Measurements from ENCODE around the gene AFF1. TPM values are rescaled to one million over a fixed set of nuclear protein-coding genes. Genes with fewer than 3 reads are reported as not detected.

The AFF1 gene, protein sequence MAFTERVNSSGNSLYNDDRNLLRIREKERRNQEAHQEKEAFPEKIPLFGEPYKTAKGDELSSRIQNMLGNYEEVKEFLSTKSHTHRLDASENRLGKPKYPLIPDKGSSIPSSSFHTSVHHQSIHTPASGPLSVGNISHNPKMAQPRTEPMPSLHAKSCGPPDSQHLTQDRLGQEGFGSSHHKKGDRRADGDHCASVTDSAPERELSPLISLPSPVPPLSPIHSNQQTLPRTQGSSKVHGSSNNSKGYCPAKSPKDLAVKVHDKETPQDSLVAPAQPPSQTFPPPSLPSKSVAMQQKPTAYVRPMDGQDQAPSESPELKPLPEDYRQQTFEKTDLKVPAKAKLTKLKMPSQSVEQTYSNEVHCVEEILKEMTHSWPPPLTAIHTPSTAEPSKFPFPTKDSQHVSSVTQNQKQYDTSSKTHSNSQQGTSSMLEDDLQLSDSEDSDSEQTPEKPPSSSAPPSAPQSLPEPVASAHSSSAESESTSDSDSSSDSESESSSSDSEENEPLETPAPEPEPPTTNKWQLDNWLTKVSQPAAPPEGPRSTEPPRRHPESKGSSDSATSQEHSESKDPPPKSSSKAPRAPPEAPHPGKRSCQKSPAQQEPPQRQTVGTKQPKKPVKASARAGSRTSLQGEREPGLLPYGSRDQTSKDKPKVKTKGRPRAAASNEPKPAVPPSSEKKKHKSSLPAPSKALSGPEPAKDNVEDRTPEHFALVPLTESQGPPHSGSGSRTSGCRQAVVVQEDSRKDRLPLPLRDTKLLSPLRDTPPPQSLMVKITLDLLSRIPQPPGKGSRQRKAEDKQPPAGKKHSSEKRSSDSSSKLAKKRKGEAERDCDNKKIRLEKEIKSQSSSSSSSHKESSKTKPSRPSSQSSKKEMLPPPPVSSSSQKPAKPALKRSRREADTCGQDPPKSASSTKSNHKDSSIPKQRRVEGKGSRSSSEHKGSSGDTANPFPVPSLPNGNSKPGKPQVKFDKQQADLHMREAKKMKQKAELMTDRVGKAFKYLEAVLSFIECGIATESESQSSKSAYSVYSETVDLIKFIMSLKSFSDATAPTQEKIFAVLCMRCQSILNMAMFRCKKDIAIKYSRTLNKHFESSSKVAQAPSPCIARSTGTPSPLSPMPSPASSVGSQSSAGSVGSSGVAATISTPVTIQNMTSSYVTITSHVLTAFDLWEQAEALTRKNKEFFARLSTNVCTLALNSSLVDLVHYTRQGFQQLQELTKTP
- total RNA-seq = 13.1 and 22.4 TPM in 2 replicates

DNA sequence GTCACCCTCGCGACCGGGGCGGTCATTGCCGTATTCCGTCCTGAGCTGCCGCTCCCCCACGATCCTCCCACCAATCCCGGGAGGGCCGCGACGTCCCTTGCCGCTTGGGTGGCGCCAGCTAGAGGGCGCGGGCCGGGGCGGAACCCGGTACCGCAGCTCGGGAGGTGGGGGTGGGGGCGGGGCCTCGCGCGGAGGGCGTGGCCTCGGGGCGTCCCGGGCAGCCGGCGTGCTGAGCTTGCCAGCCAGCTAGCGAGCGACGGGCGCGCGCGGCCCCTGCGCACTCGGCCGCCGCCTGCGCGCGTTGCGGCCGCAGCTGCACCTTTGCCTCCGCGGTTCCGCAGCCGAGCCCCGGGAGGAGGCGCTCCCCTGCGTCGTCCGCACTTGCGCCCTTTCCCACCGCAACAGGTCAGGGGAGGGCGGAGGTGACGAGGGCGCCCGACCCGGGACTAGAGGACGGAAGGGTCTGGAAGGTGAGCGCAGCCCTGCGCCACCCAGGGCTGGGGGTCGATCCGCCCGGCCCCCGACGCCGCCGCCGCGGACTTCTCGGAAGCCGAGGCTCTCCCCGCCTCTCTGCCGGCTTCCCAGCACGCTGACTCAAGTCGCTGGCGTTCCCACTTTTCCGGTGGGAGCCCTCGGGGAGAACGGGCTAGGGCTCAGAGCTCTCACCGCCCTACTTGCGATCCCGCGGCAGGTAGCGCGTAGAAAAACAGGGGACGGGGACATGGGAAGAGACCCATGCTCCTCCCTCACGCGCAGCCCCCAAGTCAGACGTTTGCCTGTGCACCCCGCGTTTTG is at the start of gene AFF1:
Gene AFF1 (plus strand): TSS at position 241 of the 795 bp plus-strand sequence. CDS start 13,523 bp downstream, outside the sequence.
- peak; percentile 93 to 96 for DNase-seq (ENCODE audit: low read depth in 2 of 2)

DNA sequence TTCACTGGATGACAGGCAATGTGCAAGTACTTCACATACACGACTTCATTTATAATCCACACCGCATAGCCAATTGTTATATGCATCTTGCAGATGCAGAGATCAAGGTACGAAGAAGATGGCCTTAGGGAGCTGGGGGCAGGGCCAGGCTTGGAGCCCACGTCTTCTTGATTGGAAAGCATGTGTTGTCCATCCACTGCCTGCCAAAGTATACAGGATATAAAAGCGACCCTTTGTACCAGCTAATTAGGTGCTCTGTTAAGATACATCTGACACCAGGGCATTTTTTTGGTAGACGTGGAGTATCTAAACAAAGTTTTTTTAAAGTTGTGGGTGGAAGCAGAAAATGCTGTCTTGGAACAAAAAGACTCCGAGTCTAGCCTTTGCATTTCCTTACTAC is 44.0 kb upstream of the AFF1 start:
- no peak for DNase-seq (ENCODE audit: low read depth in 2 of 2)

DNA sequence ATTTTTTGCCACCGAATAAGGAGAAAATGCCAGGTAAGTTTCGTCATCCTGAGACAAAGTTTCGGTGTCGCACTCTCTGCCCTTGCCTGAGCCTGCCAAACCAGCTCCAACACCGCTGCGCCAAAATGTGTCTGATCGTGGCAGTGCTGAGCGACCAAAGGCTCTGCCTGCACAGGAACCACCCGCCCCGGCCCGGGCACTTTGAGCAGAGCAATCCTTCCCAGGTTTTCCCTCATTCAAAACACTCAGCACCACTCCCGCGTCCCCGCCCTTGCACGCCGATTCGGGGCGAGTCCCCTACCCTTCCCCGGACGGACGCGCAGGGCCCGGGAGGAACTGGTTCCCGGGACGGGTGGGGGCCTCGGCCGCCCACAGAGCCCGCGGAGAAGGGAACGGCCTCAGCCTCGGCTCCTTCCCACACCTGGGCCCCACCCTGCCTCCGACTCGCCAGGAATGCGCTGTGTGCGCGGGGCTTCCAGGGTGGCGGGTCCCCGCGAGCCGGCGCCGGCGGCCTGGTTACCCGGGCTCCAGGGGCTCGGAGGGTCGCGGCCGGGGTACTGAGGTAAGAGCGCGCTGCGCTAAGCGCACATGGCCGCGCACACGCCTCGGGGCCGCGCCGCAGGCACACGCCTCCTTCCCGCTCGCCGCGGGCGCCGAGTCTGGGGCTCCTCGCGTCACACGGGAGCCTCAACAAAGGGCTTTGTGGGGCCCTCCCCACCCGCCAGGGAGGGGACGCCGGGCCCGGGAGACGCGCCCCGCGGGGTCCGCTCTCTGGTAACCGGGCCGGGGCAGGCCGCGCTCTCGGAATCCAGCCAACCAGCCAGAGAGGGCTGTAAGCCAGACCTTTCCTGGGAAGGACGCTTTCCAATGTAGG is 42.8 kb upstream of the AFF1 start, which contains the start of gene C4orf36:
Gene C4orf36 (minus strand): TSS at position 661 of the 874 bp plus-strand sequence. CDS start 902 bp downstream, outside the sequence.
- peak; percentile 21 to 51 for DNase-seq (ENCODE audit: low read depth in 2 of 2)

DNA sequence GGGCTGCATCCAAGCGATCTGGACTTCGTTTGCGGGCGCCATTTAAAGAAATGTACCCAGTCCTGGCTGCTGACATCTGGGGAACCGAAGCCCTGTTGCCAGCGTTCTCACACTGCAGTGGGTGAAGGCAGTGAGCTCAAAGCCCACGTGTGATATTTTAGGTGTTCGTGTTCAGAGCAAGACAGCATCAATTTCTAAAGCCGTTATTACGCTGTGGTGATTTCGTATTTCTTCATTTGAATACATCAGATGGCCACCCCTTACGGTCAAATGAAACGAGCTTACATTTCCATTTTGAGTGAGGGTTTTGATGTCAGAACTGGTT is 42.2 kb upstream of the AFF1 start:
- no peak for DNase-seq (ENCODE audit: low read depth in 2 of 2)

DNA sequence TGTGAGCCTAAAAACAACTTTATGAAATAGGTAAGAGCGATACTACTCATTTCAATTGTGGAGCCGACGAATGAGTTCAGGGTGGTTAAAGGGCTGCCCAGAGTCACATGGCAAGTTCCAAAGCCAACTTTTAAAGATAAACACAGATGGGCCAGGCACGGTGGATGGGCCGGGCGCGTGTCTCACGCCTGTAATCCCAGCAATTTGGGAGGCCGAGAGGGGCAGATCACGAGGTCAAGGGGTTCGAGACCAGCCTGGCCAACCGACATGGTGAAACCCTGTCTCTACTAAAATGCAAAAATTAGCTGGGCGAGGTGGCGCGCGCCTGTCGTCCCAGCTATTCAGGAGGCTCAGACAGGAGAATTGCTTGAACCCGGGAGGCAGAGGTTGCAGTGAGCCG is 41.7 kb upstream of the AFF1 start:
- no peak for DNase-seq (ENCODE audit: low read depth in 2 of 2)

DNA sequence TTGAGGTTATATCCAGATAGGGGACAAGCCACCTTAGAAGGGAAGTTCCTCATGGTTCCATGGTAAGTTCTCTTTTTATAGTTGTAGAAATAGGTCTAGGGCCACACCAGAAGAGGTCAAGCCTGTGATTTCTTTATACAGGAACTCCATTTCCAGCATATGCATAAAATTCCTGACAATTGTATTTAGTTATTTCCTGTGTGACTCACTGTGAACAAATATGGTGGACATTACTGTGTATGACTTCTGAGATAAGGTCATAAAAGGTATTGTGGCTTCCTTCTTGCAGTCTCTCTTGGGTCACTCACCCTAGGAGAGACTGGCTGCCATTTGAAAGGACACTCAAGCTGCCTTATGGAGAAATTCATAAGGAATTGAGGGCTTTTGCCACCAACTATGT is 40.4 kb upstream of the AFF1 start:
- DNase-seq (ENCODE audit: low read depth in 2 of 2) = peak; percentile 46 to 65

DNA sequence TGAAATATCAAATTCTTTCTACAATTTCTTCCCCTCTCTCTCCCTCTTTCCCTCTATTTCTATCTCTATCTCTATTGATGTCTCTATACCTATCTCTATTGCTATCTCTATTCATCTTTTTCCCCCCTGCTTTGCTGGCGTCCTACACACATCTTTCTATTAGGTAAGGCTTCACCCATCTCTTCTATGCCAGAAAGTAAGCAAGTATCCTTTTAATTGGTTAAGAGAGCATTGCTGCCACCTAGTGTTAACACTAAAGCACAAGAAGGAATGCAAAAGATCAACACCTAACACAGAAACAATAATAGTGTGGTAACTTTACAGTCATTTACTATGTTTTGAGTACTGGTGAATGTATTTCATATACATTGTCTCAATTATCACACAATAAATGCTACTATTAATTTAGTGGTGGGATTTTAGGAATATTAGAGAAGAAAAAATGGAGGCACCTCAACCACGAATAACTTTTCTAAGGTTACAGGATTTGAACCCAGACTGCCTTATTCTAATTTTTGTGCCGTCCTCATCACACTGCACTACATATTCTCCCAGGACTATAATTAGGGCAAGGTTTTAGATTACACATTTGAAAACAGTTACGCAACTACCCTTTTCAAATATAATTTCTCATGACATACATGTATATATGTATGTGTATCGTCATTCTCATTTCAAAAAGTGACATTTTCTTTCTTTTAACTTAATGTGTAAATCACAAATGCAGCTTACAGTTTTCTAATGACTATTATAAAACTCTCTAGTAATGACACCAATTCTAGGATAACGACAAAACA is 38.9 kb upstream of the AFF1 start:
- peak; percentile 72 to 77 for DNase-seq (ENCODE audit: low read depth in 2 of 2)

DNA sequence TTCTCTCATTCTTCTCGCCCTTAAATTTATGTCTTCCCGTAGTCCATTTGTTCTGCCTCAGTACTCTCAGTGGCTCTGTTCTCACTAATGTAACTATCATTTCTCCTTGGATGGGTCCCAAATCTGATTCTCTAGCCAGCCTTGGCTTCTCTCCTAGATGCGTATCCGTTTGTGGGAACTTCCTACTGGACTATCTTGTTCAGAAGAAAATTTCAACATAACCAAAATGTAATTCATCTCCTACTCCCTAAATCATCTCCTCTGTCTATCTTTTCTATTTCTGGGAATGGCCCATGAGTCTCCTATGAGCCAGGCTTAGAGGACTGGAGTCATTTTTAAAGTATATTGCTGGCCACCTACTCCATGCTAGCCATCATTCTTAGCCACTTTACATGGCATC is 38.2 kb upstream of the AFF1 start:
- DNase-seq (ENCODE audit: low read depth in 2 of 2) = no peak

DNA sequence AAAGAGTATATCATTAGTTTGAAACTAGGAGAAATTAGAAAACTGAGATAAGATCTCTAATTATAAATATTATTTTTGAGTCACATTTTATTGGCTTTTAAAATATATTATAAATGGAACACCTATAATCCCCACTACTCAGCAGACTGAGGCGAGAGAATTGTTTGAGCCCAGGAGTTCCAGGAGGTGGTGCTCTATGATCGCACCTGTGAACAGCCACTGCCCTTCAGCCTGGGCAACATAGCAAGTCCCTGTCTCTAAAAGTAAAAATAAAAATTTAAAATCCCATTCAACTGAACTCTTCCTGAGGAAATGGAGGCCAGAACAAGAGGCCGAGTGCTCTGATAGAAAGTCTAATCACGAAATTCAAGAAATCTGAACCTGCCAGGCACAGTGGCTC is 36.2 kb upstream of the AFF1 start:
- peak; percentile 10 to 50 for DNase-seq (ENCODE audit: low read depth in 2 of 2)

DNA sequence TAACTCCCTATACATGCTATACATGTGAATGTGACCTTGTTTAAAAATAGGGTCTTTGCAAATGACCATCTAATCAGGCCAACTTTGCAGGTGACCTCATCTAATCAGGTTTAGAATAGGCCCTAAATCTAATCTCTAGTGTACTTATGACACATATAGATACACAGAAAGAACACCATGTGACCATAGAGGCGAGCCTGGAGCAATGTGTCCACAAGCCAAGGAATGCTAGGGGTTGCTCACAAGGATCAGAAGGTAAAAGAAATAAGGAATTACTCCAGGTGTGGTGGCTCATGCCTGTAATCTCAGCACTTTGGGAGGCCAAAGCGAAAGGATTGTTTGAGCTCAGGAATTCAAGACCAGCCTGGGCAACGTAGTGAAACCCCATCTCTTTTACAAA is 32.9 kb upstream of the AFF1 start:
- no peak for DNase-seq (ENCODE audit: low read depth in 2 of 2)

DNA sequence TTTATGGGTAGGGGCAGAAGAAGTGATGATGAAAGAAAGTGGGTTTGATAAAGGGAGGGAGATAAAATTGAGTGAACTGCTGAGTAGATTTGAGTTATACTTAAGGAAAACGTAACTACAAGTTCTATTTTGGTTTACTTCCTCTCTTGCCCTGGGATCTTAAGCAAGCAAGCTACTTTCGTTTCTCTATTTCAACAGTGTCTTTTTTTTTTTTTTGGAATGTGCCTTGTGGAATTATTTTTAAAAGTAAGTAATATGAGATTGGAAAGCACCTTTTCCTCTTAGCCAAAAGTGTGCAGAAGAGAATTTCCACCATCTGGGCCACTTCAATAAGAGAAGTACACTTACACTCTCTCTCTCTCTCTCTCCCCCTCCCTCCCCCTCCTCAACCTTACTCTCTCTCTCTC is 26.6 kb upstream of the AFF1 start:
- DNase-seq (ENCODE audit: low read depth in 2 of 2) = peak in 1 of 2 donors; percentile 60

DNA sequence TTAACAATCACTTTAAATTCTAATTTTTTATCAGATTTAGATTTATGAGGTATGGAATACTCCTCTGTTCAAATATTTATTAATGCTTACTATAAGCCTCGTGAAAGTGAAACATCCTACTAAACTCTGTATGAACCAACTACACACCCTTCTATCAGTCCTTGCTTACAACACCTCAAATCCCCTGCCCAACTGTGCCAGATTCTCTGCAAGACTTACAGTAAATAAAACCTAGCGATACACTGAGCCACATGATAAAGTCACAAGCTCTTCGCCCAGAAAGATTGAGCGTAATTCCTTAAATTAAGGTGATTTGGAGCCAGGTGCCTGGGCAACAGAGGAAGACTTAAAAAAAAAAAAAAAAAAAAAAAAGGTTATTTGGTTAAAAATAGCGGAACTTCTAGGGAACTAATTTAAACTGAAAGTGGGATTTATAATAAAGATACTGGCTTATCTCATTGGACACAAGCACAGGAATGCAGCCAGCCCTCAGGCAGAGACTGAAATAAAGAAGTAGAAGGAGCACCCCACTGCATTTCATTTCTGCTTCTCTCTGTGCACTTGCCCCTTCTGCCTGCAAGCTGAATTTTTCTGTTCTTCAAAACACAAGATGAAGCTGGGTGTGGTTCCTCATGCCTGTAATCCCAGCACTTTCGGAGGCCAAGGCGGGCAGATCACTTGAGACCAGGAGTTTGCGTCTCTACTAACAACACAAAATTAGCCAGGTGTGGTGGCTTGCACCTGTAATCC is 25.1 kb upstream of the AFF1 start:
- no peak for DNase-seq (ENCODE audit: low read depth in 2 of 2)

DNA sequence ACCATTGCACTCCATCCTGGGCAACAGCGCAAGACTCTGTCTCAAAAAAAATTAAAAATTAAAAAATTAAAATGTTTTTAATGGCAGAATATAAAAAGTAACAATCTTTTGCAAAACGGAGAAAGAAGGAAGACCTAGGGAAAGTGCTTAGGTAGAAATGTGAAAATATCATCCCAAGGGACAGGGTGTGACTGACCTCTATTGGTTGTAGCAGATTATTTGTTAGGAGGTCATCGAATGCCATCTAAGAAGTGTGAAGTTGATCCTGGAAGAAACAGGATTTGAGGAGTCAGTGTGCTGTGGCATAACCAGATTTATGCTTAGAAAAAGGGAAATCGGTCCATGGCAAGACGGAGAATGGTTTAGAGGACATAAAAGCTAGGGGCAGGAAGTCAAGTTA is 24.4 kb upstream of the AFF1 start:
- DNase-seq (ENCODE audit: low read depth in 2 of 2) = no peak

DNA sequence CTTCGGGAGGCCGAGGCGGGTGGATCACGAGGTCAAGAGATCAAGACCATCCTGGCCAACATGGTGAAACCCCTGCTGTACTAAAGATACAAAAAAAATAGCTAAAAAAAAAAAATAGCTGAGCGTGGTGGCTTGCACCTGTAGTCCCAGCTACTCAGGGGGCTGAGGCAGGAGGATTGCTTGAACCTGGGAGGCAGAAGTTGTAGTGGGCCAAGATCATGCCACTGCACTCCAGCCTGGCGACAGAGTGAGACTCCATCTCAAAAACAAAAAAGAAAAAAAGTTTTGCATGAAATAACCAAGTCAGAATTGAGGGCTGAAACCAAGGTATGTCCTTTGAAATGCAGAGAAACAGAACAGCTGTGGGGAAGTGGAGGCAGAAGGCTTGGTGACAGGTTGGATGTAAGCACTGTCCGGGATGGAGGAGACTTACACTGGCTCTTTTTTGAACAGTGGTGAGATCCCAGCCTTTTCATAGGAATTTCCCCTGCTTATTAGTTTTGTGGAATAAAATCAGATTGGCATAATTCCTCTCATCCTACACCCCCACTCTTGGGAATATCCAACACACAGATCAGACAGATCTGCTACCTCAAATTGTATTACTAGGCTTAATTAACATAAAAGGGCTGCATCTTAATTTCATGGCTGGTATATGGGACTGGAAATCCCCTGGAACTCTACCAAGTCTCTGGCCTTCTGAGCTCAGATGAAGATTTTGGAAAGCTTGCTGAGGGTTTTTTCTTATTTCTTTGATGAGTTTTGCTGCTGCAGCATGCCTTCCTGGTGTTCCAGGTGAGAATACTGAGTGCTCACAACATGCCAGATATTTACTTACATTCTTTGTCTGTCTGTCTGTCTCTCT is 23.8 kb upstream of the AFF1 start:
- peak in 1 of 2 donors; percentile 19 for DNase-seq (ENCODE audit: low read depth in 2 of 2)

DNA sequence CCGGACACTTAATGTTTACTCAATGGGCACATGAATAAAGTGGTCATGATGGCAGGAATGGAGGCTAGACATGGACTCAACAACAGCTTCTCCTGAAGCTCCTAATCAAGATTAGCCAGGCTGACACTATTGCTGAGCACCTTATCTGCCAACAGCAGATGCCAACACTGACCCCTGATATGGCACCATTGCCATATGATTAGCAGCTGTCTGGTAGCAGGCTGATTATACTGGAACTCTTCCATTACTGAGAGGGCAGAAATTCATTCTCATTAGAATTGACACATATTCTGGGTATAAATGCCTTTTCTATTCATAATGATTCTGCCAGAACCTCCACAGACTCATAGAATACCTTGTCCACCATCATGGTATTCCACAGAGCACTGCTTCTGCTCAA is 18.4 kb upstream of the AFF1 start:
- no peak for DNase-seq (ENCODE audit: low read depth in 2 of 2)

DNA sequence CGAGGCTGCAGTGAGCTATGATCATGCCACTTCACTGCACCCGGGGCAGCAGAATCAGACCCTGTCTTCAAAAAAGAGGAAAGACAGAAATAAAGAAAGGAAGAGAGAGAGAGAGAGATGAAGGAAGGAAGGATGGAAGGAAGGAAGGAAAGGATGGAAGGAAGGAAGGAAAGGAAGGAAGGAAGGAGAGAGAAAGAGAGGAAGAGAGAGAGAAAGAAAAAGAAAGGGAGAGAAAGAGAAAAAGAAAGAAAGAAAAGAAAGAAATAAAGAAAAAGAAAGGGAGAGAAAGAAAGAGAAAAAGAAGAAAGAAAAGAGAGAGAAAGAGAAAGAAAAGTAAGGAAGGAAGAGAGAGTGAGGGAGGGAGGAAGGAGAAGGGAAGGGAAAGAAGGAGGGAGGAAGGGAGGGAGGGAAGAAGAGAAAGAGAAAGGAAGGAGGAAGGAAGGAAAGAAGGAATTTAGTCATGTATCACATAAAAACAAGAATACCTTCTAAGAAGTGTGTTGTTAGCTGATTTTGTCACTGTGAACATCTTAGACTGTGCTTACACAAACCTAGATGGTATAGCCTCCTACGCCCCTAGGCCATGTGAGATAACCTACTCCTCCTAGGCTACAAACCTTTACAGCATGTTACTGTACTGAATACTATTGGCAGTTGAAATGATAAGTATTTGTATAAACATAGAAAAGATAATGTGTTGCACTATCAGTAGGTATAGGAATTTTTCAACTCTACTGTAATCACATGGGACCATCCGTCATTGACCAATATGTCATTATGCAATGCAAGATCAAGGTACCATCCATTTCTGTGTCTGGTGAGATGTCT is 17.4 kb upstream of the AFF1 start:
- no peak for DNase-seq (ENCODE audit: low read depth in 2 of 2)
